NCI-H187 (cell line): ENCODE results near the gene PCDHB9.
"Not testable (repeated sequence)": the region's sequence is repeated elsewhere in the genome, so short reads cannot be mapped to it uniquely, and the experiment has no call there.

Experiments
- DNase-seq, 2 experiments: peaks; one replicate each; lab custom pipeline; 2025; lab: John Stamatoyannopoulos, UW

Gene PCDHB9

DNA sequence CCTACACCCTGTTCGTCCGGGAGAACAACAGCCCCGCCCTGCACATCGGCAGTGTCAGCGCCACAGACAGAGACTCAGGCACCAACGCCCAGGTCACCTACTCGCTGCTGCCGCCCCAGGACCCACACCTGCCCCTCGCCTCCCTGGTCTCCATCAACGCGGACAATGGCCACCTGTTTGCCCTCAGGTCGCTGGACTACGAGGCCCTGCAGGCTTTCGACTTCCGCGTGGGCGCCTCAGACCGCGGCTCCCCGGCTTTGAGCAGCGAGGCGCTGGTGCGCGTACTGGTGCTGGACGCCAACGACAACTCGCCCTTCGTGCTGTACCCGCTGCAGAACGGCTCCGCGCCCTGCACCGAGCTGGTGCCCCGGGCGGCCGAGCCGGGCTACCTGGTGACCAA is 1.7 kb downstream of the PCDHB9 start:
- DNase-seq = not testable (repeated sequence)

- not testable (repeated sequence) for DNase-seq
These were observed 2.2 kb downstream of the PCDHB9 start for GRCh38 chr5:141189131-141189530.

DNA sequence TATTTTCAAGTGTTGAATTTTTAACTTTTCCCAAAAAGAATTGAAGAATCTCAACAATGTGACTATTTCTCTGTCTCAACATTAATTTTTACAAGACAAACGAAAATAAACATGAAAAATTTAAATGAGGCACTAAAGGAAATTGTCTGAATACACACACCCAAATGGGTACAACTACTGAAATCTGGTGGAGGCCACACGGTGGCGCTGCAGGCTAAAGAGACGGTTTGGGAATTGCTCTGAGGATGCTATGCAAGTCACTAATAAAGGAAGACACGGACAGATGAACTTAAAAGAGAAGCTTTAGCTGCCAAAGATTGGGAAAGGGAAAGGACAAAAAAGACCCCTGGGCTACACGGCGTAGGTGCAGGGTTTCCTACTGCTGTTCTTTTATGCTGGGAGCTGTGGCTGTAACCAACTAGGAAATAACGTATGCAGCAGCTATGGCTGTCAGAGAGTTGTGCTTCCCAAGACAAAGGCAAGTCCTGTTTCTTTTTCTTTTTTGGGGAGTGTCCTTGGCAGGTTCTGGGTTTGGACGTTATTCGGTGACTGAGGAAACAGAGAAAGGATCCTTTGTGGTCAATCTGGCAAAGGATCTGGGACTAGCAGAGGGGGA is 5.3 kb downstream of the PCDHB9 start, which contains the start of gene PCDHB10:
Gene PCDHB10 (plus strand): TSS at position 244 of the 616 bp plus-strand sequence. CDS start 200 bp downstream, at position 444.
- DNase-seq = peak; percentile 8 to 16

GRCh38 chr5:141194332-141194731 is 7.4 kb downstream of the PCDHB9 start:
- DNase-seq = not testable (repeated sequence)

DNA sequence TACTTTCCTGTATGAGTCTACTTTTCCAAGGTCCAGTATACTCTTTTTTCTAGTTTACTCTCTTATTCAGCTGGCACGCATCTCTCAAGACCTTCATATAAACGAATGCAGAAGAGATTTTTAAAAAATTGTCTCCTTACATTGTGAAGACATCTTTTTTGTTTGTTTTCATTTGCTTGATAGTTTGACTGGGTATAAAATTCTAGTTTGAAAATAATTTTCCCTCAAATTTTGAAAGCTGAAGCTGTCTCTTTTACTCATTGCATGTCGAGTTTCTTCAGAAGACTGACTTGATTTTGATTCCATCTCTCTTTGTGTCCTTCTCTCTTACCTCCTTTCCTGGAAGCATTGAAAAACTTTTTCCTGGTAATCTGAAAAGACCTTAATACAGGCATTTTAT is 9.4 kb downstream of the PCDHB9 start:
- DNase-seq = no peak

DNA sequence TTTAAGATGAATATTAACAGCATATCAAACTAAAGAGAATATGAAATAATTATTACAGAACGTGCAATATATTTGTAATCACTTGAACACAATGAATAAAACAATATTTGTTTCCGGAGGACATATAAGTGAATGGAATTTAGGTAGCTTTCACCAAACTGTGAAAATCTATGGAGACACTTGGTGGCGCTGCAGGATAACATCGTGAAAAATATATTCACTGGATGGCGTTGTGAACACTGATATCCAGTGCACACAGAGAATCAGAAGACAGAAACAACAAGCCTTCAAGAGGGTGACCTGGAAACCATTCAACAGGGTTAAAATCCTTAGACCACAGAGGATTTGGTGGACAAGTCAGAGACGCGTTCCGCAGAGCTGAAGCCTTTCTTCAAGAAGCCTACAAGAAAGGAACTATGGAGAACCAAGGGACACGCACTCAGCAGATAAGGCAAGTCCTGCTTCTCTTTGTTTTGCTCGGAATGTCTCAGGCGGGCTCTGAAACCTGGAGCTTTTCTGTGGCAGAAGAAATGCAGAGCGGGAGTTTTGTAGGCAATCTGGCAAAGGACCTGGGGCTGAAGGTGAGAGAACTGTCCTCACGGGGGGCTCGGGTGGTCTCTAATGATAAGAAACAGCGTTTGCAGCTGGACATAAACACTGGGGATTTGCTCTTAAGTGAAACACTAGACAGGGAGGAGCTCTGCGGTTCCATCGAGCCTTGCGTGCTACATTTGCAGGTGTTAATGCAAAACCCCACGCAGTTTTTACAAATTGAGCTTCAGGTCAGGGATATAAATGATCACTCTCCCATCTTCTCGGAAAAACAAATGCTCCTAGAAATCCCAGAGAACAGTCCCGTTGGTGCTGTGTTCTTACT is 12.6 kb downstream of the PCDHB9 start, which contains the start of gene PCDHB11:
Gene PCDHB11 (plus strand): TSS at position 269 of the 877 bp plus-strand sequence. CDS start 148 bp downstream, at position 417.
- DNase-seq = peak; percentile 38 to 78

- not testable (repeated sequence) for DNase-seq
These were observed 14.2 kb downstream of the PCDHB9 start for GRCh38 chr5:141201126-141201525.

- DNase-seq = not testable (repeated sequence)
These were observed 14.7 kb downstream of the PCDHB9 start for GRCh38 chr5:141201646-141202045.

- DNase-seq = no peak
These were observed 21.5 kb downstream of the PCDHB9 start, which contains the start of gene PCDHB12 for GRCh38 chr5:141208478-141208877. Gene PCDHB12, plus strand, starts transcription at chr5:141208719. Its CDS starts 189 bp downstream, at chr5:141208908.

DNA sequence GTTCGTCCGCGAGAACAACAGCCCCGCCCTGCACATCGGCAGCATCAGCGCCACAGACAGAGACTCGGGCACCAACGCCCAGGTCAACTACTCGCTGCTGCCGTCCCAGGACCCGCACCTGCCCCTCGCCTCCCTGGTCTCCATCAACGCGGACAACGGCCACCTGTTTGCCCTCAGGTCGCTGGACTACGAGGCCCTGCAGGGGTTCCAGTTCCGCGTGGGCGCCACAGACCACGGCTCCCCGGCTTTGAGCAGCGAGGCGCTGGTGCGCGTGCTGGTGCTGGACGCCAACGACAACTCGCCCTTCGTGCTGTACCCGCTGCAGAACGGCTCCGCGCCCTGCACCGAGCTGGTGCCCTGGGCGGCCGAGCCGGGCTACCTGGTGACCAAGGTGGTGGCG is 23.3 kb downstream of the PCDHB9 start:
- DNase-seq = not testable (repeated sequence)

- DNase-seq = not testable (repeated sequence)
These were observed 23.9 kb downstream of the PCDHB9 start for GRCh38 chr5:141210849-141211248.

DNA sequence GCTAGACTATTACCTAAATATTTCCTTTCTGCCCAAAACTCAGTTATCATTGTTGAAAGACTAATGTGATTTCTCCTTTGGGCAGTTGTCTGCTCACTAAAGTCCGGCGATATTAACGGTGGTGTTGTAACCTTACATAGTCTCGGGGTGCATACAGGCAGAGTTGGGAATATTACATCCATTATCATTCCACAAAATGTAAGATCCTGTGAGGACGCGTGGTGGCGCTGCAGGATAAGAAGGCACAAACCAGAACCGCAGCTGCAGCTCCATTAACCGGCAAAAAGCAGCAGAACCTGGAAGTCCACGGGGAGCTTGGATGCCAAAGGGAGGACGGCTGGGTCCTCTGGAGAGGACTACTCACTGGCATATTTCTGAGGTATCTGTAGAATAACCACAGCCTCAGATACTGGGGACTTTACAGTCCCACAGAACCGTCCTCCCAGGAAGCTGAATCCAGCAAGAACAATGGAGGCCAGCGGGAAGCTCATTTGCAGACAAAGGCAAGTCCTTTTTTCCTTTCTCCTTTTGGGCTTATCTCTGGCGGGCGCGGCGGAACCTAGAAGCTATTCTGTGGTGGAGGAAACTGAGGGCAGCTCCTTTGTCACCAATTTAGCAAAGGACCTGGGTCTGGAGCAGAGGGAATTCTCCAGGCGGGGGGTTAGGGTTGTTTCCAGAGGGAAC is 26.8 kb downstream of the PCDHB9 start, which contains the start of gene PCDHB13:
Gene PCDHB13 (plus strand): TSS at position 264 of the 684 bp plus-strand sequence. CDS start 205 bp downstream, at position 469.
- not testable (repeated sequence) for DNase-seq

DNA sequence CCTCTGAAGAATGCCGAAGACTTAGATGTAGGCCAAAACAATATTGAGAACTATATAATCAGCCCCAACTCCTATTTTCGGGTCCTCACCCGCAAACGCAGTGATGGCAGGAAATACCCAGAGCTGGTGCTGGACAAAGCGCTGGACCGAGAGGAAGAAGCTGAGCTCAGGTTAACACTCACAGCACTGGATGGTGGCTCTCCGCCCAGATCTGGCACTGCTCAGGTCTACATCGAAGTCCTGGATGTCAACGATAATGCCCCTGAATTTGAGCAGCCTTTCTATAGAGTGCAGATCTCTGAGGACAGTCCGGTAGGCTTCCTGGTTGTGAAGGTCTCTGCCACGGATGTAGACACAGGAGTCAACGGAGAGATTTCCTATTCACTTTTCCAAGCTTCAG is 27.6 kb downstream of the PCDHB9 start:
- not testable (repeated sequence) for DNase-seq

GRCh38 chr5:141215504-141215903 is 28.5 kb downstream of the PCDHB9 start:
- not testable (repeated sequence) for DNase-seq

GRCh38 chr5:141216035-141216434 is 29.1 kb downstream of the PCDHB9 start:
- not testable (repeated sequence) for DNase-seq

- DNase-seq = peak; percentile 3 to 22
These were observed 36.3 kb downstream of the PCDHB9 start, which contains the start of gene PCDHB14 for GRCh38 chr5:141223112-141223783. Gene PCDHB14, plus strand, starts transcription at chr5:141223343. Its CDS starts 163 bp downstream, at chr5:141223506.

GRCh38 chr5:141224844-141225243 is 37.9 kb downstream of the PCDHB9 start:
- DNase-seq = not testable (repeated sequence)

DNA sequence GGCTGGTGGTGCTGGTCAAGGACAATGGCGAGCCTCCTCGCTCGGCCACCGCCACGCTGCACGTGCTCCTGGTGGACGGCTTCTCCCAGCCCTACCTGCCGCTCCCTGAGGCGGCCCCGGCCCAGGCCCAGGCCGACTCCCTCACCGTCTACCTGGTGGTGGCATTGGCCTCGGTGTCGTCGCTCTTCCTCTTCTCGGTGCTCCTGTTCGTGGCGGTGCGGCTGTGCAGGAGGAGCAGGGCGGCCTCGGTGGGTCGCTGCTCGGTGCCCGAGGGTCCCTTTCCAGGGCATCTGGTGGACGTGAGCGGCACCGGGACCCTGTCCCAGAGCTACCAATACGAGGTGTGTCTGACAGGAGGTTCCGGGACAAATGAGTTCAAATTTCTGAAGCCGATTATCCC is 38.5 kb downstream of the PCDHB9 start:
- DNase-seq = not testable (repeated sequence)

- peak in 1 of 2 experiments; percentile 15 for DNase-seq
These were observed 47.2 kb downstream of the PCDHB9 start for GRCh38 chr5:141234109-141234667.

DNA sequence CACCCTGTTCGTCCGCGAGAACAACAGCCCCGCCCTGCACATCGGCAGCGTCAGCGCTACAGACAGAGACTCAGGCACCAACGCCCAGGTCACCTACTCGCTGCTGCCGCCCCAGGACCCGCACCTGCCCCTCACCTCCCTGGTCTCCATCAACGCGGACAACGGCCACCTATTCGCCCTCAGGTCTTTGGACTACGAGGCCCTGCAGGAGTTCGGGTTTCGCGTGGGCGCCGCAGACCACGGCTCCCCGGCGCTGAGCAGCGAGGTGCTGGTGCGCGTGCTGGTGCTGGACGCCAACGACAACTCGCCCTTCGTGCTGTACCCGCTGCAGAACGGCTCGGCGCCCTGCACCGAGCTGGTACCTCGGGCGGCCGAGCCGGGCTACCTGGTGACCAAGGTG is 49.0 kb downstream of the PCDHB9 start:
- not testable (repeated sequence) for DNase-seq
